ENCODE results near the gene SOWAHB. TPM values are rescaled to one million over a fixed set of nuclear protein-coding genes. Genes with fewer than 3 reads are reported as not detected.

Gene SOWAHB, protein sequence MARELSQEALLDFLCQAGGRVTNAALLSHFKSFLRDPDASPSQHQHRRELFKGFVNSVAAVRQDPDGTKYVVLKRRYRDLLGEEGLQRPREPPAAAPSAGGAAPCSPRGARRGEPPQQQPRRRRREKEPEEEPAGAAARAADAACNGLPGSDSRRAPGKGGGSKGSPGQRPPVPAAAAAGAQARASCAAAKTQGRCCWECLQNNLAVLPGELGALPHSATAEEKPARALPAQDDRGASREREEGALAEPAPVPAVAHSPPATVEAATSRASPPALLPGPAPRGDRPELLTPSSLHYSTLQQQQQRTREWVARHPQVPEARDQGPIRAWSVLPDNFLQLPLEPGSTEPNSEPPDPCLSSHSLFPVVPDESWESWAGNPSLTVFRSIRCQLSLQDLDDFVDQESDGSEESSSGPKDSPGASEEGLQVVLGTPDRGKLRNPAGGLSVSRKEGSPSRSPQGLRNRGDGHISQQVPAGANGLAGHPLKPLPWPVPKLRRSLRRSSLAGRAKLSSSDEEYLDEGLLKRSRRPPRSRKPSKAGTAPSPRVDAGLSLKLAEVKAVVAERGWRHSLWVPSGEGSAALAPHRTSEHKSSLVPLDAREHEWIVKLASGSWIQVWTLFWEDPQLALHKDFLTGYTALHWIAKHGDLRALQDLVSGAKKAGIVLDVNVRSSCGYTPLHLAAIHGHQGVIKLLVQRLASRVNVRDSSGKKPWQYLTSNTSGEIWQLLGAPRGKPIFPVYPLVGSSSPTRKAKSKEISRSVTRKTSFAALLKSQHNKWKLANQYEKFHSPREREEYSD
- total RNA-seq: not detected in 2 replicates

DNA sequence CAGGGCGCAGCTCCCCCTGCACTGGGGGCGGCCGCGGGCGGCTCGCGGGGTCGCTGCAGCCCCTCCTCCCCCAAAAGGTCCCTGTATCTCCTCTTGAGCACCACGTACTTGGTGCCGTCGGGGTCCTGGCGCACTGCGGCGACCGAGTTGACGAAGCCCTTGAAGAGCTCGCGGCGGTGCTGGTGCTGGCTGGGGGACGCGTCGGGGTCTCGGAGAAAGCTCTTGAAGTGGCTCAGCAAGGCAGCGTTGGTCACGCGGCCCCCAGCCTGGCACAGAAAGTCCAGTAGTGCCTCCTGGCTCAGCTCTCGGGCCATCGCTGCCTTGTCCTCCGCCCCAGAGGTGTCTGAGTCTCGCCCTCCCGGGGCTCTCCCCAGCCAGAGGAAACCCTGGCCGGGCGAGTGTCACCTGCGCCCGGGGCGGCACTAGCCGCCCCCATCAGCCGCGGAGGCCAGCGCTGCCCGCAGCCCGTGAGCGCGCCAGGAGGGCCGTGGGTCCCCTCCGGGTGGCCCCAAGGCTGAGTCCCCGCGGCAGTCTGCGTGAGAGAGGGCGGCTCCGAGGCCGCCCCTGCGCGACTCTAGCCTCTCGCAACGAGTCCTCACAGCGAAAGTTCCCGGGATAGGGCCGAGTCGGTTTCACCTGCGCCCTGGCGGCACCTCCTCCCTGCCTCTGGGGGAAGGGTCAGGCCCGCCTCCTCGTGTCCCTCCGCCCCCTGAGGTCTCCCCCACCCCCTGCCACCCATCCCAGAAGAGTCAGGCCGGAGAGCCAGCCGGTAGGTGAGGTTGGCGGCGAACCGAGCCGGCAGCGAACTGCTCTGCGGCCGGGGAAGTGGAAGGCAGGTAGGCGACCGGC, at the start of gene SOWAHB:
Gene SOWAHB (minus strand): TSS at position 609 of the 849 bp plus-strand sequence. CDS start 295 bp downstream, at position 314.
- intact Hi-C loops (cut with micrococcal nuclease): loop anchor here (5.0 kb wide), 1 partner anchor 145 kb away; no protein-coding TSS in a partner anchor

DNA sequence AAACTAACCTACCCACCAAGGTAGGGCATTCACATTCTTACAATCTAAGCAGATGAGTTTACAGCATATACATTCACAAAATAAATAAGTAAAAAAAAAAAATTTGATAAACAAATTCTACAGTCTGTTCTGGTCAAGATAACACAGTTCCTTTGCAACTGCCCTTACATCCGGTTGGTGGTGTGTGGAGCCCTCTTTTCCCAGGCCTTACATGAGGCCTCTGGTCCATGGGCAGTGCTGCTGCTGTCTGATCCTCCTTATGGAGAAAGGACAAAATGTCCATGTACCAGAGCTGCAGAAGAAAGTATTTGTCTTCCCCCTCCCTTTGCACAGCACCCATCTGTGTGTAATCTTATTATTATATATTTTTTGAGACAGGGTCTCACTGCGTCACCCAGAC, 49.4 kb upstream of the SOWAHB start:
- intact Hi-C loops (cut with micrococcal nuclease): loop anchor here (5.0 kb wide), 2 partner anchors 80 to 255 kb away; no protein-coding TSS in a partner anchor

DNA sequence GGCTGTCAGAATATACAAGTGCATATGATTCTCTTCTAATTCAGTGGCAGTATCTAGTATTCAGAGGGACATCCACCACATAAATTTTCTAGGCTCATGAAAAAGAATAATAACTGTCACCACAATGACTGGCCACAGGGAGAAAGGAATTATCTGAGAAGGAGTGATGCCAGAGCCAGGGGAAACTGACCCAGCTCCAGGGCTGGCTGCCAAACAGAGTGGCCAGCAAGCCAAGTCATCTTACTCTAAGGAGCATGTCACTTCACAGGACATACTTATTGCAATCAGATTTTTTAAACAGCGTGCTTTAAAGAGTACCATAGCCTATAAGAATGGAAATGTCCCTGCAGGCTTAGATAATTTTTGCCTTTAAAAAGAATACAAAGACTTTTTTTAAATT, 45.8 kb upstream of the SOWAHB start:
- intact Hi-C loops (cut with micrococcal nuclease): no loop called here

DNA sequence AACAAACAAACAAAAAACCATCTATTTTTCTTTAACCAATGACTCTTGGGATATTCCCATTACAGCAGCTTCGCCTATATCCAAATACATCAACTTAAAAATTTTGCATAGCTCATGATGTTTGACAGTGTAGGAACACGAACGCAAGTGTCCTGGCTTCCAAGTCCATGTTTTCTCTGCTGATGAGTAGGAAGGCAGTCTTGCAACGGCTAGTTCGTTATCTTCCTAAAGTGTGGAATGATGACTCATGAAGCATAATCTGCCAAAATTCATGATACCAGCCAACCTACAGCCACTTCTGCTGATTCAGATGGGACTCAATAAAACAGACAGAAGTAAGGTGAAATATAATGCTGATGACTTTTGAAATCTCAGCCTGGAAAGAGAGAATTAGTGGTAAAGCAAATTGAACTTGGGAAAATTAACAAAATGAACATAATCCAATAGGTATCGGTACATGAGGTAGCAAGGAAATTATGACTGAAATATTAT, 45.2 kb upstream of the SOWAHB start:
- intact Hi-C loops (cut with micrococcal nuclease): no loop called here

DNA sequence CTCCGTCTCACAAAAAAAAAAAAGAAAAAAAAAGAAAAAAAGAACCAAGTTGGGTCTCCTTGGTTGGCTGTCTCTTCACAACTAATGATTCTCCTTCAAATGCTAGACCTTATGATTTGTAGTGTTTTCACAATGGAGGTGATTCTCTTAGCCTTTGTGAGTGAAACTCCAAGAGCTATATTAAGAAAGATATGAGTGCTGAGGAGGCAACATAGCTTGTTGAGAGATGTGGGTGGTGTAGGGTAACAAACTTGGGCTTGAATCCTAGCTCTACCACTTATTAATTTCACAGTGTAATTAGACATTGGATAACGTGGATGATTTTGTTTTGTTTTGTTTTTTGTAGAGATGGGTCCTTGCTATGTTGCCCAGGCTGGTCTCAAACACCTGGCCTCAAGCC, 41.2 kb upstream of the SOWAHB start:
- intact Hi-C loops (cut with micrococcal nuclease): no loop called here

DNA sequence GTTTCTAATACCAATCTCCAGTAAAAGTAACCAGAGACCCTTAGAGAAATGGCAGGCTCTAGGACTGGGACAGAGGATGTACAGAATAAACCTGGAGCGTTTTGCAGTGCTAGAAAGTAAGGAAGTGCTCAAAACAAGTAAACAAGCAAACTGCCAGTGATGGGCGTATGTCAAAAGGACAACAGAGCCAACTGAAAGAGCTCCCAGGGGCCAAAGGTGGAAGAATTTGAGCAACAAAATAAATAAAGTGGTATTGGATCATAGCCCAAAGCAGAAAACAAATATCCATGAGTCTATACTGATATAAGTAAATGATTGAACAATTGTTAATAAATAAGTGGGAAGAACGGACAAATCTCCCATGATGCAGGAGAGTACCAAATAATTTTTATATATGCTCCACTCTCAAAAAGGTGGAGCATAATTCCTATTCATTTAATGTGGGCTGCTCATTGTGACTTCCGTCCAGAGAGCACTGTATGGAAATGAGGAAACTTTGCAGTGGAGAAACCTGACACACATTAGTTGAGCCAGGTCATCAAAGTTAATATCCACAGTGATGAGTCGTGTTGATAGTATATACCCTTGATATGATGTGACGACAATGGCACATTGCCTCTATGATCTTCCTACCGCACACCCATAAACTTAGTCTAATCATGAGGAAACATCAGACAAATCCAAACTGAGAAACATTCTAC, 33.8 kb upstream of the SOWAHB start:
- intact Hi-C loops (cut with micrococcal nuclease): no loop called here

DNA sequence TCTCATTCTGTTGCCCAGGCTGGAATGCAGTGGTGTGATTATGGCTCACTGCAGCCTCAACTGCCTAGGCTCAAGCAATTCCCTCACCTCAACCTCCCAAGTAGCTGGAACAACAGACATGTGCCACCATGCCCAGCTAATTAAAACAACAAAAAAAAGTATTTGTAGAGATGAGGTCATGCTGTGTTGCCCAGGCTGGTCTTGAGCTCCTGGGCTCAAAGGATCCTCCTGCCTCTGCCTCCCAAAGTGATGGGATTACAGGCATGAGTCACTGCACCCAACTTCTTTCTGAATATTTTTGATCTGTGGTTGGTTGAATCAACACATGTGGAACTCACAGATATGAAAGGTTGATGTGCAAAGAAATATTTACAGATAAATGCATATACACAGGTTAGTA, 33.1 kb upstream of the SOWAHB start:
- intact Hi-C loops (cut with micrococcal nuclease): no loop called here

DNA sequence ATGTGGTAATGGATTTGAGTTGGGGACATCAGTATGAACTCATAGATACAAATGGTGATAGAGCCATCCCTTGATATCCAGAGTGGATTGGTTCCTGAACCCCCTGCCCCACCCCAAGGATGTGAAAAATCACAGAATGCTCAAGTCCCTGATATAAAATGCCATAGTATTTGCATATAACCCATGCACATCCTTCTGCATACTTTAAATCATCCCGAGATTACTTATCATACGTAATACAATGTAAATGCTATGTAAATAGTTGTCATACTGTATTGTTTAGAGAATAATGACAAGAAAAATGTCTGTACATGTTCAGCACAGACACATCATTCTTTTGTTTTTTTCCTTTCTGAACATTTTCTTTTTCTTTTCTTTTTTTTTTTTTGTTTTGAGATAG, 32.7 kb upstream of the SOWAHB start:
- intact Hi-C loops (cut with micrococcal nuclease): no loop called here

DNA sequence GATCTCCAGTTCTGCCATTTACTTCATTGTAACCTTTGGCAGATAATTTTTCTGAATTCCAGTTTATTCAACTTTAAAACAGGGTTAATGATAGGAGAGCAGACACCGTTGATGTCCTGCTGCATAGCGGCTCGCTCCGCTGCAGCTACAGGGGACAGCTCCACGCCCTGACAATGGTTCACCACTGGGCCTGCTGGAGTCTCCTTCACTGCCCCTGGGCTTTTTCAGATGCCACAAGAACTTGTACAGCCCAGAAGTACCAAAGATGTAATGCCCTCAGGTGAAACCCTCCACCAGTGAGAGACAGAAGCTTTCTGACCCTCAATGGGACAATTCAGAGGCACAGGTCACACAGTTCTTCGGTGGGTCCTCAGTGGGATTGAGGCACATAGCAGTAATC, 28.9 kb upstream of the SOWAHB start:
- intact Hi-C loops (cut with micrococcal nuclease): no loop called here

DNA sequence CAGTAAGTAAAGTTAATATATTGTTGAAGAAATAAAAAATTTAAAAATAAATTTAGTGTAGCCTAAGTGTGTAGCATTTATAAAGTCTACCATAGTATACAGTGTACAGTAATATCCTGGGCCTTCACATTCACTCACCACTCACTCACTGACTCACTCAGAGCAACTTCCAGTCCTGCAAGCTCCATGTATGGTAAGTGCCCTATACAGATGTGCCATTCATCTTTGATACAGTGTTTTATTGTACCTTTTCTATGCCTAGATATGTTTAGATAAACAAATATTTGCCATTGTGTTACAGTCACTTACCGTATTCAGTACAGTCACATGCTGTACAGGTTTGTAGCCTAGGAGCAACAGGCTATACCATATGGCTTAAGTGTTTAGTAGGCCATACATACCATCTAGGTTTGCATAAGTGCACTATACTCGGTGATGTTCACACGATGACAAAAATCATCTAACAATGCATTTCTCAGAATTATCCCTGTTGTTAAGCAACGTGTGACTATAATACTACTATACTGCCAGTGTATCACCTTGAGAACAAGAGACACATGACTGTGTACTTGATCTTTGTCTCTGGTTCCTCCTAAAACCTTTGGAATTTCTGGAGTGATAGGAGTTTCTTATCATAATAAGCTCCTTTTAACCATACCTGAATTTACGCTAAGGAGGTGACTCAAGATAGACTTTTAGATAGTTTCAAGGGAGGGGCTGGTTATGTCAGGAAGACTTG, 25.8 kb upstream of the SOWAHB start:
- intact Hi-C loops (cut with micrococcal nuclease): no loop called here

DNA sequence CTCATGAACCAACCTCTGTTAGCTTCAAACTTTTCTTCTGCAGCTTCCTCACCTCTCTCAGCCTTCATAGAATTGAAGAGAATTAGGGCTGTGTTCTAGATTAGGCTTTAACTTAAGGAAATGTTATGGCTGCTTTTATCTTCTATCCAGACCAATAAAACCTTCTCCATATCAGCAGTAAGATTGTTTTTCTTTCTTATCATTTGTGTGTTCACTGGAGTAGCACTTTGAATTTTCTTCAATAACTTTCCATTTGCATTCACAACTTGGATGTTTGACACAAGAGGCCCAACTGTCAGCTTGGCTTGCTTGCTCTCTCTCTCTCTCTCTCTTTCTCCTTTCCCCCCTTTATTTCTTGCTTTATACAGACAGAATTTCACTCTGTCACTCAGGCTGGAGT, 22.8 kb upstream of the SOWAHB start:
- intact Hi-C loops (cut with micrococcal nuclease): no loop called here

DNA sequence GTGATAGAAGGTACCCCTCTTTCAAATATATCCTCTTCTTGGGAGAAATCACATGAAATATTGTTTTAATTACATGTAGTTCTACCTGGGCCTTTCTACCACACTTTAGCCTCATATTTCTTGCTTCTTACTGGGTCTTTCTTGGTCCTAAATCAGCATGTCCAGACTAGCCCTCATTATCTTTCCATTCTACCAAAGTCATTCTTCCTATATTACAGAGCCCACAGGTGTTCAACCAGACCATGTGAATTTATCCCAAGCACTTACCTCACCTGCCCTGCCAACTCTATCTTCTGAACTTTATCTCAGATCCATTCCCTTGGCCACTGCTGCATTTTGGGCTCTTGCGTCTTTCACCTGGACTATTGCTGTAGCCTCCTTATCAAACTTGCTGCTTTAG, 11.8 kb upstream of the SOWAHB start:
- intact Hi-C loops (cut with micrococcal nuclease): no loop called here

DNA sequence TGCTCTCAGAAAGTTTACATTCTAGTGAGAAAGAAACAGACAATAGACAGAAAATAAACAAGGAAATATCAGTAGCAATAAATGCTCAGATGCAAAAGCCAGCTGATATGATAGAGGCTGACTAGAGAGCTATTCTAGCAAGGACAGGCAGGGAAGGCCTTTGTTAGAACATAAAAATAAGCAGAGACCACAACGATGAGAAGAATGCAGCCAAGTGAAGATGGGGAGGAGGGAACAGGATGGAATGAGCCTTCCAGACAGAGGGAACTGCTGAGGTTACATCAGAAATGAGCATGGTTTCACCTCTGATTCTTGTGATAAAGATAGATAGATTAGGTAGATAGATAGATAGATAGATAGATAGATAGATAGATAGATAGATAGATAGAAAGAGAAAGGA, 7.6 kb upstream of the SOWAHB start:
- intact Hi-C loops (cut with micrococcal nuclease): no loop called here

DNA sequence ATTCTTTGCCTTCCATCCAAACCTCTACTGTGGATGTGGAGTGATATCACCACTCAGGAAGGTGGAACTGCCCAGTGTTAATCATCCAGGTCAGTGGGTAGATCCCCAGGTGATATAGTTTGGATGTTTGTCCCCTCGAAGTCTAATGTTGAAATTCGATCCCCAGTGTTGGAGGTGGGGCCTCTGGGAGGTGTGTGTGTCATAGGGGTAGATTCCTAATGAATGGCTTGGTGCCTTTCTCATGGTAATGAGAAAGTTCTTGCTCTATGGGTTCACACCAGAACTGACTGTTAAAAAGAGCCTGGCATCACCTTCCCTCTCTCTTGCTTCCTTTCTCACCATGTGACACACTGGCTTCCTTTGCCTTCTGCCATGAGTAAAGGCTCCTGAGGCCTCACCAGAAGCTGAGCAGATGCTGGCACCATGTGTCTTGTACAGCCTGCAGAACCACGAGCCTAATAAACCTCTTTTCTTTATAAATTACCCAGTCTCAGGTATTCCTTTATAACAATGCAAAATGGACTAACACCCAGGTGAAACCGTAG, 6.8 kb upstream of the SOWAHB start:
- intact Hi-C loops (cut with micrococcal nuclease): no loop called here

DNA sequence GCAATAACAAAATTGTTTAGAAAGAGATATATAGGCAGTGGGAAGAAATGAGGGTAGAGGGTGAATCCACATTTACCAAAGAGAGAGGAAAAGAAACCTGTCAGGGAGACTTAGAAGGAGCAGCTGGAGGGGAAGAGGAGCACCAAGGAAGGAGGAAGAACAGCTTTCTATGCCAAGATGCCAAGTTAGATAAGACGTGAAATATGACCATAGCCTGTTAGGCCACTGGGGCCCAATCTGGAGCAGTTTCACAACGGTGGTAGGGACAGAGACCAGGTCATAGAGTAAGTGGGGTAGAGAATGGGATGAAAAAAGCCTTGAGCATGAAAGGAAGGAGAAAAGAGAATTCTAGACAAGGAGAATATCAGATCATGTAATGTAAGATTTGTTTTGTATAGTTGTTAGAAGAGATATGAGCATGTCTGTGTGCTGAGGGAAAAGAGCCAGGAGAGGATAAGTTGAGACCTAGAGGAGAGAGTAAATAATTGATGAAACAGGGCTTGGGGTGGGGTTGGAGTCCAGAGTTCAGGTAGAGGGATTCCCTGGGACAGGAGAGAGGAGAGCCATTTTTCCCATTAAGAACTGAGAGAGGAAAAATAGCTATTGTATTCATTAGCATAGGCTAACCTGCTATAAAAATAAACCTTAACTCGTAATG, 4.4 kb upstream of the SOWAHB start:
- intact Hi-C loops (cut with micrococcal nuclease): no loop called here

DNA sequence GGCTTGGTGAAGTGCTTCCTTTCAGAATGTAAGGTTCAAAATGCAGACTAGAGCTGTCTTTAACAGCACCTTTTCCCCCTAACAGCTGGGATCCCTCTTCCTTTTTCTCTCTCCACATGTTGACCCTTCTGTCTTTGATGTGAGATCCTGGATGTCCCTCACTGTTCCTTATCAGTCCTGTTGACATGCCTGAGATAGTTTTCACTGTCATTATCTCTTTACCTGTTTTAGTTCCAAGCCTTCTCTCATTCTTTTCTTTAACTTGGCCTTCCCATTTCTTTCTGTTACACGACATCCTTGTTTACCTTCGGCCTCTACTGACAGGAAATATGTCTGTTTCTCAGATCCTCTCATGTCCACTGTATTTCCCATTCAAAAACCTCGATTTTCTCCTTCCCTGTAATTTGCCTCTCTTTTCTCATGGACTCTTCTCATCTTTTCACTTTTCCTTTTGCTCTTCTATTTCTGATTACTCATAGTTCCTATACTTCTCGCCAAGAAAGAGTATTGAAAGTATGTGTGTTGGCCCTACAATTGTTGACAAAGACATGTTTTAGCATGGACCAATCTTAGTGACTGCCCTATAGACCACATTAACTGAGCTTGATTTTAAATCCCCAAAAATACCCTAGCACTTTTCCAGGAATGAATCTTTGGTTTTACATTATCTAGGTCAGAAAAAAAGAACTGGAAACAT, 1.2 kb upstream of the SOWAHB start:
- intact Hi-C loops (cut with micrococcal nuclease): loop anchor here (5.0 kb wide), 1 partner anchor 143 kb away; no protein-coding TSS in a partner anchor

DNA sequence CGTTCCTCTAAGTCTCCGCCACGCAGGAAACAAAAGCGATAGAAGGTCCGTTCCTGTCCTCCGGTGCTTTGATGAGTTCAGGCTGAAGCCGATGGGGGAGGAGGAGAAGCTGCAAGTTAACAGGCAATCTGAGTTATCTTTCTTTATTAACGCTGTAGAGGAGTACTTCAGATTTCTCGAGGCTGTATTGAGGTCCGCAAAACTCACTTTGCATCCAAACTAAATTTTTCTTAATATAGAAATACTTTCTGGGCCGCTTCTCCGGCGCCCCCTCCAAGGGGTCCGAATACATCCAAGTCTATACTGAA, 395 bp upstream of the SOWAHB start:
- intact Hi-C loops (cut with micrococcal nuclease): loop anchor here (5.0 kb wide), 1 partner anchor 144 kb away; no protein-coding TSS in a partner anchor
